Measurements from ENCODE around the gene SRC.

GRCh38 chr20:37341632-37342031 lies 4.3 kb upstream of the SRC start:
- TF ChIP-seq CTCF (IDR thresholded peaks at IDR 0.05) (no peak), EZH2phosphoT487 (IDR thresholded peaks at IDR 0.05) (no peak), EZH2 (IDR thresholded peaks at IDR 0.05) (no peak)
